ENCODE results near the gene CHST12.
A peak's percentile ranks its signal among the peaks of the same experiment; 100 is the strongest.
"Not testable (repeated sequence)": the region's sequence is repeated elsewhere in the genome, so short reads cannot be mapped to it uniquely, and the experiment has no call there.

Gene CHST12

GRCh38 chr7:2379161-2379560 is 24.2 kb upstream of the CHST12 start:
- no peak for DNase-seq

GRCh38 chr7:2379821-2380450 is 23.5 kb upstream of the CHST12 start:
- no peak for DNase-seq

DNA sequence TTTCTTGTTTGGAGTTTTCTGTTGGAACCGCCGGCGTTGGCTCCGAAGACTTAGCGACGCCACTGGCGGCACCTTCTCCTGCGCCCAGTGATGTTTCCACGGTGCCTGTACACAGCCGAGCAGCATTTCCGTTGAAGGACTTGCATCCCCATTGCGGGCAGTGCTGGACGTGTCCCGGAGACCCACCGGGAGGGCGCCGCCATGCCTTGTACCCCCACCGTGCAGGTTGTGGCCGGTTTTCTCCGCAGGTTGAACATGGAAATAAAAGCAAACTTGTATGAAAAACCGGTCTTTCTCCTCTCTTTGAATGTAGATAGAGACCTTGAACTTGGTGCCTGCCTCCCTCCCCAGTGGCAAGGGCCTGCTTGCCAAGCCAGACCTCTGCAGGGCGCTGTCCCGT is 22.9 kb upstream of the CHST12 start:
- no peak for DNase-seq

DNA sequence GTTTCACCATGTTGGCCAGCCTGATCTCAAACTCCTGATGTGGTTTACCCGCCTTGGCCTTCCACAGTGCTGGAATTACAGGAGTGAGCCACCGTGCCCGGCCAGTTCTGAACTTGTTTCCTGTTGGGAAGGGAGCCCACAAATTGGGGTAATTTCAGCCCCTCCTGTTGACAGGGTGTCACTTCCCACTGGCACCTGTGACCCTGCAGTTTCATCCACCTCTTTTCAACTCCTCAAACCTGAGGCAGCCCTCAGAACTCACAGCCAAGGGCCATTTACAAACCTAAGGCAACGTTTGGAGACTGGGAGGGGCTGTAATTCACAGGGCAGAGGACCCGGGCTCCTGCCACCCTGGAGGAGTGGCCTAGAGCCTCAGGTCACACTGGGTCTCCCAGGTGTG is 22.2 kb upstream of the CHST12 start:
- no peak for DNase-seq

GRCh38 chr7:2381881-2382509 is 21.4 kb upstream of the CHST12 start:
- DNase-seq, result no peak

DNA sequence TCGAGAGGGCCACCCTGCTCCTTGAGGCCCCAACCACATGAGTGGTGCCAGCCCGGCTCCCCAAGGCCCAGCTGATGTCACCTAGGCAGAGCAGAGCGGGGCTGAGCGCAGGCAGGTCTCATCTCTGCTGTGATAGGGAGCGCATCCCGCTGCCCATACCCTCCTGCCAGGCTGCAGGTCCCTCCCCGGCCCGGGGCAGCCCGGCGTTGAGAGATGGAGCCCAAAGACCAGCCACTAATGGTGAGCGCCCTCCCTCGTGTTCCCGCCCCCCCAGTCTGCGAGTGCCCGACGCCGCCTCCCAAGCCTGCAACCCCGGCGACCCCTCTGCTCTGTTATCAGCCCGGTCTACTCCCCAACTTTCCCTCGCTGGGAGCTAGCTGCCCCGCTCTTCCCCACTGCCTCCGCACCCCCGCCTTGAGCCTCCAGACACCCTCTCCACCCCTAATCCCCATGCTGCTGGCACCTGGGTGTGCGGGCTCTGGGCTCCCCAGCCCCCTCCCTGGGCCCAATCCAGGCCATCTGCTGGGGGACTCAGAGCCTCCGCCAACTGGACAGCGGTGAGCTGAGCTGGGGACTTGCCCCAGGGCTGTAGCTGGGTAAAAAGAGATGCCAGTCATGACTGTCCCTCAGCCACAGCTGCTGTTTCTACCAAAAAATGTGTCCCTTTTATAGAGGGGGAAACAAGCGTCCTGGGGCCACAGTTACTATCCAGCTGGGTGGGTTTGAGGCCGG is 19.7 kb upstream of the CHST12 start:
- no peak for DNase-seq

DNA sequence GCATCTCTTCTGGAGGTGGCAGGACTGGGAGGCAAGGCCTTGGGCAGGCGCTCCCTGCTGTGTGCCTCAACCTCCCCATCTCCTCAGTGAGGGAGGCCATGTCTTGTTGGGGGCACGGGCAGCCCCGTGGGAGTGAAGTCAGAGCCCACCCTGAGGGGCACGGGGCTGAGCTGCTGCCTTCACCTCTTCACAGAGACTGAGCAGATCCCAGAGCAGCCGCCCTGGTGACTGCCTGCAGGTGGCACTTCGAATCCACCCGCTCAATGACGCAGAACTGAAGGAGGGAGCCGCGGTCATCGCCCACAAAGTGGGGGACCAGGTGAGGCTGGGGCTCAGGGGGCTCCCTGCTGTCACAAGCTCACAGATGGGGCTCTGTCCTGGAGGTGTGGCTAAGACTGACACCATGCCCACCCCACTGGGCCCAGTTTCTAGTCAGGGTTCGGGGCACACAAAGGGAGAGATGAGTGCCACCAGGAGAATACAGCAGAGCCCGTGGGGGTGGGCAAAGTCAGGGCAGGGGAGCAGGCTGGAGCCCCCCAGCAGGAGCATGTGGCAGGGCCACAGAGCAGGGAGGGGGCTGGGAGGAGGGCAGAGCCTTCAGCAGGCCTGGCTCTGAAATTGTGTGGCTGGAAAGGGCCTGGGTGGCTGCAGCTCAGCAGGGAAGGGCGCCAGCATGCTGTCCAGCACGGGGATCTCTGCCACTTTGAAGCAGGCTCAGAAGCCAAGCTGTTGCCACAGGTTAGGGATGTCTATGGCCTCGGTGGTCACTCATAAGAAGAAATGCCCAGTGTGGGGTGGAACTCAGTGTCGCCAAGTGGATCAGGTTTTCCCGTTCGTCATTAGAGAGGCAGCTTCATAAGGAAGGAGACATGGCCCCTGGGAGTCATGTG is 18.8 kb upstream of the CHST12 start:
- DNase-seq, result peak; percentile 15

GRCh38 chr7:2386122-2386521 is 17.3 kb upstream of the CHST12 start:
- not testable (repeated sequence) for DNase-seq

- DNase-seq, result no peak
These were observed 16.3 kb upstream of the CHST12 start for GRCh38 chr7:2386964-2387669.

DNA sequence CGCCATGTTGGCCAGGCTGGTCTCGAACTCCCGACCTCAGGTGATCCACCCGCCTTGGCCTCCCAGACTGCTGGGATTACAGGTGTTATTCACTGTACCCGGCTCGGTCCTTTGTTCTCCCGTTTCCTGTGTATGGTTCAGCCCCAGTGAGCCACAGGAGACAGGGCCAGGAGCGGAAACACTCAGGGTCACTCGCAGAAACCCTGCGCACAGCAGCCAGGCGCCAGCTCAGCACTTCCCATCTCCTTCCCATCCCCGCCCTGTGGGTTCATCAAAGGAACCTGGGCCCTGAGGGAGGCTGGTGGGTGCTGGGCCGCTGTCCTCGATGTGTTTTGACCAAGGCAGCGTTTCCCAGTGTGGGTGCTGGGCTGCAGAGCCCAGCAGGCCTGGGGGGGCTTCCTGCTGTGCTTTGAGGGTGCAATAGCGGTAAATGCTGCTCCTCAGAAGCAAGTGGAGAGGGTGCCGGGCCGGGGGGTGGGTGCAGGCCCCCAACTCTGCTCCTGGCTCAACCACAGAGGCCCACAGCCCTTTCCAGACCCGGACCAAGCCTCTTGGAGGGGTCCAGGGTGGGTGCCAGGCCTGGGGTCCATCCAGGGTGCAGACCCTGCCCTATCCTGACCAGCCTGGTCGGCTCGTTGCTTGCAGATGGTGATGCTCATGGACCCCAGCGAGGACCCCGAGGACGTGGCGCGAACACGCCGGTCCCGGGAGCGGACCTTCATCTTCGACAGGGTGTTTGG is 15.3 kb upstream of the CHST12 start:
- DNase-seq, result no peak

DNA sequence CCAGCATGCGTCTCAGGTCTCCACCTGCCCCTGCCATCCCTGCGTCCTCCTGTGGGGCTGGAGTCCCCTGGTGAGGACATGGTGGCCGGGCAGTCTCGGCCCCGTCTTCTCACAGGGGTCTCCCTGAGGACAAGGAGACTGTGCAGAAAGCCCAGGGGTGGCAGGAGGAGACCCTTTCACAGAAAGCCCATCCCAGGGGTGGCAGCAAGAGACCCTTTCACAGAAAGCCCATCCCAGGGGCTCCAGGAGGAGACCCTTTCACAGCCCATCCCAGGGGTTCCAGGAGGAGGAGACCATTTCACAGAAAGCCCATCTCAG is 14.8 kb upstream of the CHST12 start:
- no peak for DNase-seq

DNA sequence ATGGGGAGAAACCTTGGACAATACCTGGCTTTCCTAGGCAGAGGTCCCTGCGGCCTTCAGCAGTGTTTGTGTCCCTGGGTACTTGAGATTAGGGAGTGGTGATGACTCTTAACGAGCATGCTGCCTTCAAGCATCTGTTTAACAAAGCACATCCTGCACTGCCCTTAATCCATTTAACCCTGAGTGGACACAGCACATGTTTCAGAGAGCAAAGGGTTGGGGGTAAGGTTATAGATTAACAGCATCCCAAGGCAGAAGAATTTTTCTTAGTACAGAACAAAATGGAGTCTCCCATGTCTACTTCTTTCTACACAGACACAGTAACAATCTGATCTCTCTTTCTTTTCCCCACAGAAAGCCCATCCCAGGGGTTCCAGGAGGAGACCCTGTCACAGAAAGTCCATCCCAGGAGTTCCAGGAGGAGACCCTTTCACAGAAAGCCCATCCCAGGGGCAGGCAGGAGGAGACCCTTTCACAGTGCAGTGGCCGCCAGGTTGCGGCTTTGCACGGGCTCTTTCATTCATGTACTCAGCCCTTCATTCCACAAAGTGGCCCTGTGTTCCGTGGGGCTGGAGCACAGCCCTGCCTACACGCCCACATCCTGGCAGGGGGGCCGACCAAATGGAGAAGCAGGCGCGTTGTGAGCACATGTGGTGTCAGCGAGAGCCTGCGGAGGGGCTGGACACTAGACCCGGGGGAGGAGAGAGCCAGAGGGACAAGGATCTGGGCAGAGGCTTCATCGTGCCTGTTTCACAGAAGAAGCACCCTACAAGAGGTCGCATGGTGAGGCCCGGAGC is 13.2 kb upstream of the CHST12 start:
- not testable (repeated sequence) for DNase-seq

GRCh38 chr7:2393706-2394105 is 9.7 kb upstream of the CHST12 start:
- DNase-seq, result no peak

GRCh38 chr7:2394566-2395082 is 8.8 kb upstream of the CHST12 start:
- DNase-seq, result no peak

DNA sequence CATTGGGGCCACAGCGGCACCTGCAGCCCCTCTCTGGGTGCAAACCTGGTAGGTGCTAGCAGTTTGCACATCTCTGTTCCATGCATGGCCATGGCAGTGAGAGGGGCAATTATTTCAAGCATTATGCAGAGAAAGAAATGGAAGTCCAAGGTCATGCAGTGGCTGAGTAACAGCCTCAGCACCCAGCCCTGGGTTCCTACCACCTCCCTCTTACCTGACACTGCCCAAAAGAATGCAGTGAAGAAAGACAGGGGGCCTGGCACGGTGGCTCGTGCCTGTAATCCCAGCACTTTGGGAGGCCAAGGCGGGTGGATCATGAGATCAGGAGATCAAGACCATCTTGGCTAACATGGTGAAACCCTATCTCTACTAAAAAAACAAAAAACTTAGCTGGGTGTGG is 4.9 kb upstream of the CHST12 start:
- DNase-seq, result no peak

DNA sequence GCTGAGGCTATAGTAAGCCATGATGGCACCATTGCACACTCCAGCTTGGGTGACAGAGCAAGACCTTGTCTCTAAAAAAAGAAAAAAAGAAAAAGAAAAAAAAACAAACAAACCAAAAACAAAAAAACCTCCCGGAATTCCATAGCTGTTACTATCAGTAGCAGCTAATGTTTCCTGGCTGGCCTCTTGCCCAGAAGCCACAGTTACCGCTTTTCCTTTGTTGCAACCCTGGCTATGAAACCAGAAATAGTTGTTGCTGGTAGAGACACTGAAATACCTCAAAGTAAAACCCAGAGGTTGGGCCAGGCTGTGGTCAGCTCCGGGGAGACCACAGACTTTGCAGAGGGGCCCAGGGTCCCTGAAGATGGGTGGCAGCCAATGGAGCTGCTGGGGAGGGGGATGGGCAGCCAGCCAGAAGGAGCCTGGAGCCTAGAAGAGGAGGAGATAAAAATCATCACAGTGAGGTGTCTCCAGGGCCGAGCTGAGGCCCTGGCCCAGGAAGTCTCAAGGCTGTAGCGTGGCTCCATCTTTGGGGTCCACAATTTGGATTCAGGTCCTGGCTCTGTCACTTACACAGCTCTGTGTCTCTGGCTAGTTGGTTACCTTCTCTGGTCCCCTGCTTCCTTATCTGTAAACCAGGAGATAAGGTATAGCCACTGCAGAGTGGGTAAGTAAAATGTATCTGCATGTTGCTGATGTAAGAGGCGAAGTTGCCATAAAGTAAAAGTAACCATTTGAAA is 3.4 kb upstream of the CHST12 start:
- no peak for DNase-seq

GRCh38 chr7:2402687-2403013 is 761 bp upstream of the CHST12 start:
- no peak for DNase-seq

DNA sequence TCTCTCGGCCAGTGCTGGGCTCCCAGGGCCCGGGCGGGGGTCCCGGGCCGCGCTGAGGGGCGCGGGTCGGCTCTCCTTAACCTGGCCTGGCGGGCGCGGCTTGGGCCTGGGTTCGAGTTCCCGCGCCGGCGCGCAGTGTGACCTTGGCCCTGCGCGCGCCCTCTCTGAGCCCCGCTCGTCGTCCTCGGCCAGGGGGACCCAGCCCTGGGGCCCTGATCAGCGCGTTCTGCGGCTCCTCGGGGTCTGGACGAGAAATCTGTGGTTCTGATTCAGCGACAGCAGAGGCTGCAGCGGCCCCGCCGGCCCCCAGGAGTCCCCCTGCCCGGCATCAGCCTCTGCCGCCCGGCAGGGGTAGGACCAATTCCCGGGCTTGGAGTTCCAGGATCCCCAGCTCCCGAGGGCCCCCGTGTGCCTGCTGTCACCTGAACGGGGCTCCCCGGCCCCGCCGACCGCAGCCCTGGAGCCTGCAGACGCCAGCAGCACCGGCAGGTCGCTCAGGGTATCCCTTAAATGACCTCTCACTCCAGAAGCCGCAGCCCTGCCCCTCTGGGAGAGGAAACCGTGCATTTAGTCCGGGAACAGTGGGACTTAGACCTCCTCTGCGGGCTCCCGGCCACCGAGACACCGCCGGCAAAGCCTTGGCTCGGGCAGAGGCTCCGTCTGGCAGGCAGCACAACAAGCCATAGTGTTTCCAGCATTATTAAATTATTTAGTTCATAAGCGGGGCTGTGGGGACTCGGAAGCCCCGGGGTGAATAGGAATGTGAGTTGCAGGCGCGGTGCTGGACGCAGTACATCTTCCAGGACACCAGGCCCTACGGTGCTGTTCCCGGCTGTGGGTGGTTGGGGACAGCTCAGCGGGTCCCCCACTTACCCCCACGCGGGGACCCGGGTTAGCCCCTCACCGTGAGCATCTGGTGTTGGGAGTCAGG is 572 bp downstream of the CHST12 start:
- DNase-seq, result peak; percentile 45

DNA sequence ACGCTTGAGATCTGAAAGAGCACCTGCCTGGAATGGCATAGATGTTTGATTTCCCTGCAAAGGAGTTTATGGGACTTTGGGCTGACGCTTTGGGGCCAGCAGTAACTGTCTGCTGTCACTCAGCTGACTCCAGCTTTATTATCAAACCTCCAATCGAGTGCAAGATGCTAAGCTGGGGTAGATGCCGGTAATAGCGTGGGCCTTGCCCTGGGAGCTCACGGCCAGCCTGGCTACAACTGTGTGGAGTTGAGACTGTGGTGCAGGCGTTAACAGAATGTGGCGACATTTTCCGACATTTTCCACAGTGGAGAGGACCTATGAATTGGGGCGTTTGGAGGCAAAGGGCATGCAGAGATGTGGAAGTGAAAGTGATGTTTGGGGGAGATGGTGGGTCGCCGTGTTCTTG is 1.3 kb downstream of the CHST12 start:
- no peak for DNase-seq
